HG02973 (cell line): ENCODE data around the gene RPL15.

Source experiments
- ATAC-seq: cut with Tn5 transposase; IDR thresholded peaks from one replicate; pipeline ENCODE4 v1.9.1; 2021; ENCODE audit warnings: moderate library complexity; ENCODE audit not compliant: unreplicated experiment

The RPL15 gene

GRCh38 chr3:23926736-23927135, 9.8 kb downstream of the RPL15 start:
- ATAC-seq: no peak

- no peak for ATAC-seq
These were observed 11.6 kb downstream of the RPL15 start for GRCh38 chr3:23928524-23928923.

DNA sequence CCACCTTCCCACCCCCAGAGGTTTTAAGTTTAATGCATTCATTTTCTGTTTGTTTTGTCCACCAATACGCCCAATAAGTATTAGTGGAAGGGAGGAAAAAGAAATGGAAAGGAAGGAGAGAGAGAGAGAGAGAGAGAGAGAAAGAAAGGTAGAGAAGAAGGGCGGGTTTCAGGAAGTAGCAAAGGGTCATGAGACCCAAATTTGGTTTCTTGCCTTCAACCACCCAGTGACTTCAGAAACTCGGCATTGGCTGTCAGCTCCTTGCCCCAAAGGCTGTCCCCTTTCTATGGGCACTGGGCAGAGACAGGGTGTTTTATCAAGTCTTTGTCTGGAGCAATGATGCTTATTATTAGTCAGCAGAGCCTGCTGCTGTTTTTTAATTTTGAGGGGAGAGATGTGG, 14.7 kb downstream of the RPL15 start:
- no peak for ATAC-seq

DNA sequence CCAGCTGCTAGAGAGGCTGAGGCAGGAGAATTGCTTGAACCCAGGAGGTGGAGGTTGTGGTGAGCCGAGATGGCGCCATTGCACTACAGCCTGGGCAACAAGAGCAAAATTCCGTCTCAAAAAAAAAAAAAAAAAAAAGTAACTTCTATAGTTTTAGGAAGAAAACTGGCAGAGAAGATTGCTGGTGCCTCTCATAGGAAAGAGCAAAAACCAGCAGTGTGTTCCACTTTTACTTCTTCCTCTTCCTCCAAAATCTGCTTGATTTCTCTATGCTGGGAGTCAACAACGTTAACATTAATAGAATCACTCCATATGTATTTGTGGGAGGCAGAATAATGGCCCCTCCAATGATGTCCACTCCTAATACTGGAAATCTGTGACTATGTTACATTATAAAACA, 15.6 kb downstream of the RPL15 start:
- no peak for ATAC-seq

DNA sequence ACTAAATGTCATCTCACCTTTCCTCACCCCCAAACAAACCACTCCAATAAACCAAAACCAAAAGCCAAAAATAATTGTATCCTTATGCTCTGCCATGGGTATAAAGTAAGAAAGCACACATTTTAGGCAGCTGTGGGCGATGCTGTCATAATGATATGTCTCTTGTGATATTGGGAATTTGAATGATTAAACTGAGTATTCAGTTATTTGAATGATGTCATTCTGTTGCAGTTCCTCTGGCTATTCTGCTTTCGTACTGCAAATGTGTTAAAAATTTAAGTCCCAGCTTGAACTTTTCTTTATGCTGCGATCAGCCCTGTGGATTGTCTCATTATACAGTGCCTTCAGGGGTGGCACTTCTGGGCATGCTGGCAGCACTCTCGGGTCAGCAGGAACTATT, 17.3 kb downstream of the RPL15 start:
- ATAC-seq: no peak

DNA sequence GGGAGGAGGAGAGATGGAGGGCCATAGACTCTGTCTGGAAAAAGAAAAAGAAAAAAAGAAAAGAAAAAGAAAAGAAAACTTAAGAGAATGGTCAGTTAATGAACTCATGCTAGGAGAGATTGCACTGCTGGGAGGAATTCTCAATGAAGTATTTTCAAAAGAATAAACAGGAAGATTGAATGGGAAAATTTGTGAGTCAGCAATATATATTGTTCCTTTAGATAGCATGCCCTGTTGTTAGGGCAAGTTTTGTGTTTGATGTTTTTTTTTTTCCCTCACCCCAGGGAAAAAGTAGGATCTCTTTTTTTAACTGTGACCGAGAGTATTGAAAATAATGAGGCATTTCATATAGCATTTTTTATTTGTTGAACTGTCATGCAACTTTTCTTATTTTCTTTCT, 20.4 kb downstream of the RPL15 start:
- no peak for ATAC-seq

DNA sequence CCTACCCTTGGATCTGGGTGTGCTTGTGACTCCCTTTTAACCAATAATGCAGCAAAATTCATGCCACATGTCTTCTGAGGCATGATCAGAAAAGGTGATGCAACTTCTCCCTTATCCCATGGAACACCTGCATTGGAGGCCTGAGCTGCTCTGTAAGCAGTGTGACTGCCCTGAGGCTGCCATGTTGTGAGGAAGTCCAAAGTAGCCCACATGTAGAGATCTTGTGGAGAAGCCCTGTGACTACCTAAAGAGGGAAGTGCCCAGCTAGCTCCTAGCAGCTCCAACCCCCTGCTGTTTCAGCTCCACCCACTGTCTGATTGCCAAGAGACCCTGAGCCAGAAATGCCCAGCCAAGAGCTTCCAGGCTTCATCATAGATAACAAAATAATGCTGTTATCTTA, 21.8 kb downstream of the RPL15 start:
- no peak for ATAC-seq

DNA sequence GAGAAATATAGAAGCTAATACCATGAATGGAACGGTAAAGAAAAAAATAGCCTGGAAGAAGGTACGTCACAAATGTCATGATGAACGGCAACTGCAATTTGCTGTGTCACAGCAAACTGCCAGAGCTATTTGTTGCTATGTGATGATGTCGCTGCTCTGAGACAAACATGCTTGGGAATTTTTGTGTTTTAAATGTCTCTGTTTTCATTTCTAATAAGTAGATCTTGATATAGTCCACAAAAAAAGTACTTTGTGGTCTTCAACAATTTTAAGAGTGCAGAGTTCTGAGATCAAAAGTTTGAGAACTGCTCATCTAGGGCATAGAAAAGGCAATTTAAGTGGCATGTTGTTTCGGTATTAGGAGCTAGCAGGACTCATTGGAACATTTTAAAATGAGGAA, 23.8 kb downstream of the RPL15 start:
- ATAC-seq: no peak

DNA sequence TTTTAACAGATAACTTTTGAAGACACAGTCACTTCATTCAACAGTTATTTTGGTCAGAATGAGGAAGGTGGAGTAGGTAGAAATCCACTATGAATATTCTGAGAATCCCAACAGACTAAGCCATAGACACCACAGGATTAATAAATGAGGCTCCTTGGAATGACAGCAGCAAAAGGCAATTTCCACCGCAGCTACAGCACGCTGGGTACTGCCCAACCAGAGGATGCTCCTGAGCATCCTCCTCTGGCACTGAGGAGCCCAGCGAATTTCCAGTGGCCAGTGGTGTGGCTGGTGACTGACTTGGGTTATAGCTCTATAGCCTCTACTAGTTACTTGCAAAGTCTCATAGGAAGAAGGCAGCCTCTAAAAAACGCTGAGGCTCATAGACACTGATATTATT, 24.5 kb downstream of the RPL15 start:
- no peak for ATAC-seq

- no peak for ATAC-seq
These were observed 25.6 kb downstream of the RPL15 start for GRCh38 chr3:23942546-23942945.

GRCh38 chr3:23944007-23944783, 27.3 kb downstream of the RPL15 start:
- ATAC-seq: no peak

DNA sequence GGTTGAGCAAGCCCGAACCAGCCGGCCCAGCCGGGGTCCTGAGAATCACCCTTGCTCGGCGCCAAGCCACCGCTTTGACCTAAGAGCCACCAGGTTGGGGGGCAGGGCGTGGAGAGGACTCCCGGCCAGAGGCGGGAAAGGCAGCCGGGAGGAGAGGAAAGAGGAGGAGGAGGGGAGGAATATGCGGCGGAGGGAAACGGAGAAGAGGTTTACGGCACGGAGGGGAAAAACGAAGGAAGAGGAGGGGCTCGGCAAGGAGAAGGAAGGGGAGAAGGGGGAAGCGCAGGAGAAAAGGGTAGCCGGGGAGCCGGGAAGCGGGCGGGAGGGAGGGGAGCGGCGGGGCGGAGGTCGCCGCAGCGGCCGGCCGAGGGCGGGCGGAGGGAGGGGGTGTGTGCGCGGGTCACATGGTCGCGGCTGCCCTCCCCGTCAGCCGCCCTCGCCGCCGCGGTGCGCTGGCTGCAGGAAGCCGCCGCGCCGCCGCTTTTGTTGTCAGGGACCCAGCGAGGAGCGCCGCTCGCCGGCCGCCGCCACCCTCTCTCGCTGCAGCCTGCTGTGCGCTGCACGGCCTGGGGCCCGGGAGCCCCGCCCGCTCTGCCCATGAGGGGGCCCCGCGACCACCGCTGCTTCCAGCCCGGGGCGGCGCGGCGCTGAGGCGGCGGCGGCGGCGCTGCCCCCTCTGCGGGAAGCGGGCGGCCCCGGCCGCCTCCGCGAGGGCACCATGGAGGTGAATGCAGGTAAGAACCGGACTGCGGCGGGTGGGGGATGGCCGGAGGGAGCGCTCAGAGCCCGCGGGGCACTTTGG, 28.1 kb downstream of the RPL15 start, which contains the start of gene NR1D2:
Gene NR1D2 (plus strand): TSS at position 426 of the 802 bp plus-strand sequence. CDS start 293 bp downstream, at position 719.
- ATAC-seq: peak; percentile 51

DNA sequence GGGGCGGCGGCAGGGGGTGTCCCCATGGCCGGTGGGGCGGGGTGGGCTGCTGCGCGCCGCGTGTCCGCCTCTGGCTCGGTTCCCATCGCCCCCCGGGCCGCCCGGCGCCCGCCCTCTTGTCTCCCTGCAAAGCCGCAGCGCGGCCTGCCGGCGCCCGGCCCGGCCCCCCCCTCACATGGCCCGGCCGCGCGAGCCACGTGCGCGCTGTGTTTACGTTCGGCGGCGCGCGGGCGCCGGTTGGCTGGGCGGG, 28.7 kb downstream of the RPL15 start:
- no peak for ATAC-seq

DNA sequence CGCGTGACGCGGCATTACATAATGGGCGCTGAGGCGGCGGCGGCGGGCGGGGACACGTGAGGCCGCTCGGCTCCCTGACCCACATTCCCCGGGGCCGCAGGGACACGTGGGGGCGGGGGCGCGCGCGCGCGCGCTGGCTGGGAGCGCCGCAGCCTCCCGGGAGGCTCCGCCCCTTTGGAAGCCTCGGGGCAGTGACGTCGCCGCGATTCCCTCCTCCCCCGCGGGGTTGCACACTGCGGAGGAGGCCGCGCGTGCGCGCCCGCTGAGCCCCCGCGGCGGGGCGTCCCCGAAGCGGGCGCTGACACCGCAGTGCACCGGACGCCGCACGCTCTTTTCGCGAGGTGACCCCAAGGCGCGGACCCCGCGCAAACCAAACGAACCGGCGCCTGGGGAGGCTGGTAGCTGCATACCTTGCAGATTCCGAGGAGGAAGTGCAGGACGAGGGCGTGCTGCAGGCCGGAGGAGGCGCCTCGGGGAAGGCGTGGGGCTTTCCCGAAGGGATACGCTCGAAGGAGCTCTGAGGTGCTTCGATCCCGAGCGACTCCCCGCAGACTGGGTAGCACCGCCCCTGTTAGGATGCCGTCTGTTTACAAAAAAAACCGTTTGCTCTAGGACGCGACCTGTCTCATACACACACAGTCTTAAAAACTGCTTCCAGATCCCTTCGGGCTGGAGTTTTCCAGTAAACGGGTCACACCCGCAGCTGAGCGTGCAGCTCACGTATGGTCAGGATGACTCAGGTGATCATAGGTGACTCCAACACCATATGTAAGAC, 29.2 kb downstream of the RPL15 start:
- peak; percentile 74 for ATAC-seq

- ATAC-seq: no peak
These were observed 31.8 kb downstream of the RPL15 start for GRCh38 chr3:23948761-23949160.

- no peak for ATAC-seq
These were observed 32.9 kb downstream of the RPL15 start for GRCh38 chr3:23949784-23950183.

DNA sequence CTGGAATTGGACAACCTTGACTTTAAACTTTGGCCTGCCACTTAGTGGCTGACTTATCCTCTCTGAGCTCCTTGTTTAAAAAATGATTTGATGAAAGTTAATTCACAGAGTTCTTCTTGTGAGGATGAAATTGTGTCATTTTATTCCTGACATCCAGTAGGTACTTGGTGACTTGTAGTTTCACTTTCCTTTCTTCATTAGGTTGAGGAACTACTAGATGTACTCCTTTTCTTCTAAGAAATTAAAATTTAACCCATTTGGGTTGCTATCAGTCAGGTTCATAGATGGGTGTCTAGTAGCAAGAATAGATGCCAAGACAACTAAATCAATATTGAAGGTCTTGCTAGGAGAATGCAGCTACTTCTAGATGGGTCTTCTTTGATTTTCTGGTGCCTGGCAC, 33.4 kb downstream of the RPL15 start:
- ATAC-seq: peak; percentile 28

DNA sequence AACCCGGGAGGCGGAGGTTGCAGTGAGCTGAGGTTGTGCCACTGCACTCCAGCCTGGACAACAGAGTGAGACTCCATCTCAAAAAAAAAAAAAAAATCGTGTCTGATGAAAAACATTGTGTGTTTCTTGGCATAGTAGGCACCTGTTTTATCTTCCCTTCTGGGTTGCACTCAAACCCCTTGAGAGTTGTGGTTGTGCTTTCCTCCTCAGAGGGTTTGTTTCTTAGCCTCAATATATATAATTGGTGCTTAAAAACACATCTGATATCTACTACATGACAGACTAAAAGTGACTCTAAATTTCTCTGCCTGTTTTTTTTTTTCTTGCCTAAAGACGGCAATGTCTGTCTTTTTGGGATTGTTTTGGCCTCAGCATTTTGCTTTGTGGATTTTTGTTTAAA, 35.7 kb downstream of the RPL15 start:
- no peak for ATAC-seq

DNA sequence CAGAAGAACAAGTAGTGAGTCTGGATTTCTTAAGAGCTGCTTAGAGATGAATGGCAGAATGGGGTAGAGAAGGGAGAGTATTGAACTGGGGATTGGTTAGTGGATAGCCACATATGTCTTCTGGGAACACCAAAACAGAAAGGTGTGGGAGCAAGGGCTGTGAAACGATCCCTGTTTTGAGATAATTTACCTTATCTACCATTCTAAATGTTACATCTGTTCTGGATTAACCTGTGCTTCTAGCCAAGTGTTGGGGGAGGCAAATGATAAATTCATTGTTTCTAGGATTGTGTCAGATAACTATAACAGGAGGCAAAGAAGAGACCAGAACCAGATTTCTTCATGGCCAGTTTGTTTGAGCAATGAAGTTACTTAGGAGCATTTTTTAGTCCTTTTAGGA, 36.6 kb downstream of the RPL15 start:
- no peak for ATAC-seq

DNA sequence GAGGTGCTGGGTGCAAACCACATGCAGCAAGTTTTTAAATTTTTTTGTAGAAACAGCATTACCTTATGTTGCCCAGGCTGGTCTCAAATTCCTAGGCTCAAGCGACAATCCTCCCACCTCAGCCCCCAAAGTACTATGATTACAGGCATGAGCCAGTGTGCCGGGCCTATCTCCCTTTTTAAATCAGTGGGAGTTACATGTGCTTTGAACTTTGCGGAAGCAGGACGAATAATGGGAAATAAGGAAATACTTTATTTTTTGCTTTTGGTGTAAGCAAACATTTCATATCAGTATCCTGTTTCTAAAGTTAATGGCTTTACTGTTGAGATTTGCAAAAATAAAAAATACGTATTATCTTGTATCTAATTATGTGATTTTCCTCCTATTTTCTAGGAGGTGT, 37.2 kb downstream of the RPL15 start:
- no peak for ATAC-seq

GRCh38 chr3:23956701-23957100, 39.8 kb downstream of the RPL15 start:
- no peak for ATAC-seq
